Measurements from ENCODE around the gene FARP1.

The FARP1 gene

DNA sequence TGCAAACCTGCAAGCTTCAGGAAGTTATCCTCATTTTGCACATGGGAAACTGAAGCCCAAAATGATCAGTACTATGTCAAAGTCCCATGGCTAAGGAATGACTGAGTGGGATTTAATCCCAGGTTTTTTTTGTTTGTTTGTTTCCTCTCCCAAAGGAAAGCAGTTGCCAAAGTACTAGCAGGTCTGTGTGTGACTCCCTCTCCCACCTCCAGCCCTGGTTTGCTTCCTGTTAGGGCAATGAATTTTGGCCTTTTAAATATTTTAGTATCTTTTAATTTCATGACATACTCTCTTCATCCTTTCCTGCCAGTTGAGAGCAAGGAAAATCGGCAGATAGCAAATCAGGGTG is 168.3 kb downstream of the FARP1 start:
- H3K4me3 ChIP-seq (replicated peaks; ENCODE audit: low read depth, low read length), result no peak overlapping the region
- TF ChIP-seq, protein P1, sequence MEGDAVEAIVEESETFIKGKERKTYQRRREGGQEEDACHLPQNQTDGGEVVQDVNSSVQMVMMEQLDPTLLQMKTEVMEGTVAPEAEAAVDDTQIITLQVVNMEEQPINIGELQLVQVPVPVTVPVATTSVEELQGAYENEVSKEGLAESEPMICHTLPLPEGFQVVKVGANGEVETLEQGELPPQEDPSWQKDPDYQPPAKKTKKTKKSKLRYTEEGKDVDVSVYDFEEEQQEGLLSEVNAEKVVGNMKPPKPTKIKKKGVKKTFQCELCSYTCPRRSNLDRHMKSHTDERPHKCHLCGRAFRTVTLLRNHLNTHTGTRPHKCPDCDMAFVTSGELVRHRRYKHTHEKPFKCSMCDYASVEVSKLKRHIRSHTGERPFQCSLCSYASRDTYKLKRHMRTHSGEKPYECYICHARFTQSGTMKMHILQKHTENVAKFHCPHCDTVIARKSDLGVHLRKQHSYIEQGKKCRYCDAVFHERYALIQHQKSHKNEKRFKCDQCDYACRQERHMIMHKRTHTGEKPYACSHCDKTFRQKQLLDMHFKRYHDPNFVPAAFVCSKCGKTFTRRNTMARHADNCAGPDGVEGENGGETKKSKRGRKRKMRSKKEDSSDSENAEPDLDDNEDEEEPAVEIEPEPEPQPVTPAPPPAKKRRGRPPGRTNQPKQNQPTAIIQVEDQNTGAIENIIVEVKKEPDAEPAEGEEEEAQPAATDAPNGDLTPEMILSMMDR (IDR thresholded peaks at IDR 0.05; ENCODE audit: insufficient read depth, low read length, poor library complexity, severe bottlenecking), result no peak
- no peaks in the 10 kb centered on the region for H3K27me3 ChIP-seq (replicated peaks; ENCODE audit: control insufficient read depth, insufficient read depth, low read length)
- H3K36me3 ChIP-seq (ENCODE audit: control insufficient read depth, insufficient read depth, low read length), result no peaks in the 10 kb centered on the region
- no peak for DNase-seq (ENCODE audit: extremely low read depth, insufficient read length)

DNA sequence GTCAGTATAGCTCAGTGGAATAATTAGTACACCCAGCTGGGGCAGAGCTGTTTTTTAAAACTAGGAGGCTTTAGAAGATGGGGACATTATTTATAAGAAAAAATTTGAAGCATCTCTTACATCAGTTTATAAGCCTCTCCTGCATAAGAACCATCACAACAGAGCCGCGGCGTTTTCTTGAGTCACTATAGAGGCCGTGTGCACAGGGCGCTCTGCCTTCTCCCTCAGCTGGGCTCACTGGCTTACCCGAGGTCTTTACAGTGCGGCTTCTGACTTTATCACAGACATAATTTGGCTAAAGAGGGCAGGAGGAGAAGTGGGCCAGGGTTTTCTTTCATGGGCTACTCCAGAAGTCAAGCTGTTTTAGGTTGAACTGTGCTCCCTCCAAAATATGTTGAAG is 169.7 kb downstream of the FARP1 start:
- TF ChIP-seq, protein P1 (IDR thresholded peaks at IDR 0.05; ENCODE audit: insufficient read depth, low read length, poor library complexity, severe bottlenecking), result no peak
- Histone ChIP-seq H3K36me3 (ENCODE audit: control insufficient read depth, insufficient read depth, low read length) (no peaks in the 10 kb centered on the region), H3K4me3 (replicated peaks; ENCODE audit: low read depth, low read length) (no peak overlapping the region), H3K27me3 (replicated peaks; ENCODE audit: control insufficient read depth, insufficient read depth, low read length) (no peaks in the 10 kb centered on the region)
- DNase-seq (ENCODE audit: extremely low read depth, insufficient read length), result no peak

- DNase-seq (ENCODE audit: extremely low read depth, insufficient read length), result no peak
- no peak overlapping the region for H3K4me3 ChIP-seq (replicated peaks; ENCODE audit: low read depth, low read length)
- H3K36me3 ChIP-seq (ENCODE audit: control insufficient read depth, insufficient read depth, low read length), result no peaks in the 10 kb centered on the region
- no peaks in the 10 kb centered on the region for H3K27me3 ChIP-seq (replicated peaks; ENCODE audit: control insufficient read depth, insufficient read depth, low read length)
- TF ChIP-seq, protein P1 (IDR thresholded peaks at IDR 0.05; ENCODE audit: insufficient read depth, low read length, poor library complexity, severe bottlenecking), result no peak
Observed at GRCh38 chr13:98313023-98313921, 170.4 kb downstream of the FARP1 start.

DNA sequence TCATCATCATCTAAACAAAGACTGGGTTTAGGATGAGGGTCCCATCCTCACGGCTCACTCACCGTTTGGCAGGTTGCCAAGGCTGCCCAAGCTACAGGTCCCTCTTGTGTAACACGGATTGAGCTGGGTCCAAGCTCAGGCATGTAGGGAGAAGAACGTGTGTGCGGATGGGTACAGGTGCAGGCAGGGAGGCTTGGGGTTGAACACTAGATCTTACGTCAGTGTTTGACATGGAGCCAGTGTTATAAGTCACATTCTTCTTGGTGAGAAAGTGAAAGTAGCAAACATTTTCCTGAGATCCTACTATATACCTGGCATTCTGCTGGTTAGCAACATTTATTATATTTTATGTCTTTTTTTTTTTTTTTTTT is 171.0 kb downstream of the FARP1 start:
- TF ChIP-seq, protein P1 (IDR thresholded peaks at IDR 0.05; ENCODE audit: insufficient read depth, low read length, poor library complexity, severe bottlenecking), result no peak
- Histone ChIP-seq H3K4me3 (replicated peaks; ENCODE audit: low read depth, low read length) (no peak overlapping the region), H3K36me3 (ENCODE audit: control insufficient read depth, insufficient read depth, low read length) (no peaks in the 10 kb centered on the region), H3K27me3 (replicated peaks; ENCODE audit: control insufficient read depth, insufficient read depth, low read length) (no peaks in the 10 kb centered on the region)
- DNase-seq (ENCODE audit: extremely low read depth, insufficient read length), result no peak

- Histone ChIP-seq H3K36me3 (ENCODE audit: control insufficient read depth, insufficient read depth, low read length) (no peaks in the 10 kb centered on the region), H3K4me3 (replicated peaks; ENCODE audit: low read depth, low read length) (no peak overlapping the region), H3K27me3 (replicated peaks; ENCODE audit: control insufficient read depth, insufficient read depth, low read length) (no peaks in the 10 kb centered on the region)
- TF ChIP-seq, protein P1 (IDR thresholded peaks at IDR 0.05; ENCODE audit: insufficient read depth, low read length, poor library complexity, severe bottlenecking), result no peak
- no peak for DNase-seq (ENCODE audit: extremely low read depth, insufficient read length)
Observed at GRCh38 chr13:98315466-98315865, 172.6 kb downstream of the FARP1 start.

Data from GM06990 (cell line).